Nephron (organoid): ENCODE data around the gene CISH.
A peak's percentile ranks its signal among the peaks of the same experiment; 100 is the strongest.

Source experiments
- H3K27ac Mint-ChIP-seq, 3 experiments: 2 replicates each; pipeline ENCODE4 v1.8.0; 2020; ENCODE audit warnings: mixed read lengths in 3 of 3, mild to moderate bottlenecking in 2 of 3, moderate library complexity in 1 of 3
- H3K27me3 Mint-ChIP-seq: 2 replicates; pipeline ENCODE4 v1.8.0; 2021; ENCODE audit warnings: low read depth, mild to moderate bottlenecking, moderate library complexity, mixed read lengths
- H3K36me3 Mint-ChIP-seq: 2 replicates; pipeline ENCODE4 v1.8.0; 2020; ENCODE audit warnings: low read depth, mixed read lengths
- H3K4me1 Mint-ChIP-seq: 2 replicates; pipeline ENCODE4 v1.8.0; 2020; ENCODE audit warnings: mixed read lengths
- H3K4me3 Mint-ChIP-seq, 3 experiments: 2 replicates each; pipeline ENCODE4 v1.8.0; 2020; ENCODE audit warnings: mild to moderate bottlenecking in 3 of 3, mixed read lengths in 3 of 3, moderate library complexity in 2 of 3
- H3K9me3 Mint-ChIP-seq: 2 replicates; pipeline ENCODE4 v1.8.0; 2020; ENCODE audit warnings: mixed read lengths
- CTCF ChIP-seq, 3 experiments: fragments of 200-600 bp; sonication (generic); IDR thresholded peaks; one replicate each; pipeline ENCODE4 v1.5.0; 2021; ENCODE audit warnings: antibody characterized with exemption in 3 of 3; ENCODE audit not compliant: unreplicated experiment in 3 of 3

The CISH gene

DNA sequence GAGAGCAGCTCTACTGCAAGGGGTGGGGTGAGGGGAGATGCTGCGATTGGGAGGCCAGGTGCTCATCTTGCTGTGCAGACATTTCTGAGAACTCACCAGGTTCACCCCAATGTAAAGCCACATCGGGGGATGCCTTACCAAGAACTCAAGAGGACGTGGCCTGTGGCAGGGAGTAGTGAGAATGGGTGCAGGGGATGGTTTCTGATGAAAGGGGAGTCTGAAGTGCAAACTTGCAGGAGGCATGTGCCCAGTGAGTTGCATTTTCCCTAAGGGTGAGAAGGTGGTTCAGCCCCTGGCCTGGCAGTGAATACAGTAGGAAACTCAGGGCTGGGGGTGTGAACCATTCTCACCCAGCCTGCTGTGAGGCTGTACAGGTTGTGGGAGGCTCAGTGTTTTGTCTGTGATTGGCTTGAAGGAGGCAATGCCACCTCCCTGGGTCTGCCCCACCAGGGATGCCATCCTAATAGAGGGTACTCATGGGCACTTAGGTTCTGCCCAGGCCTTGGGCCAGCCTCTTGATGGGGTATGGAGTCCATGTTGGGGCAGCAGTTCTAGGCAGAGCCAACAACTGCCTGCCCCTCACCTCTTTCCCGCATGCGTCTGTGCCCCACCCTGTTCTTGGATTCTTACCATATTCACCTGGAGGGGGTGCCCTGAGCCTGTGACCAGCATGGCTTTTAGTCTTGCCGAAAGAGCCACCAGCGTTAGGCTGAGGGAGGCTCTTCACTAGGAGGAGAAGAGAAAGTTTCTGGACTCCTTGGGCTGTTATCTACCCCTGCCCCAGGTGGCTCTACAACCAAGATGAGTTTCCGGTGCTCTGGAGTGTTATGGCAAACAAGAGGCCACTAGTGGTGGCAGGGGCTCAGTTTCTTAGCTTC lies 37.8 kb downstream of the CISH start:
- Mint-ChIP-seq H3K4me1 (peaks cover 8% of the 10 kb centered on the region), H3K4me3 (no peak overlapping the region), H3K27ac (no peak overlapping the region), H3K27me3 (no peaks in the 10 kb centered on the region), H3K36me3 (no peaks in the 10 kb centered on the region), H3K9me3 (no peaks in the 10 kb centered on the region)
- TF ChIP-seq CTCF (IDR thresholded peaks at IDR 0.05; ENCODE audit: unreplicated experiment in 3 of 3) = no peak

- Mint-ChIP-seq H3K4me1 (peaks cover 11% of the 10 kb centered on the region), H3K27me3 (no peaks in the 10 kb centered on the region), H3K9me3 (no peaks in the 10 kb centered on the region), H3K4me3 (peak overlapping the region in 2 of 3 experiments; percentile 85), H3K36me3 (no peaks in the 10 kb centered on the region), H3K27ac (no peak overlapping the region)
- TF ChIP-seq CTCF (IDR thresholded peaks at IDR 0.05; ENCODE audit: unreplicated experiment in 3 of 3) = no peak
Measured at GRCh38 chr3:50572801-50573371, 38.7 kb downstream of the CISH start.

DNA sequence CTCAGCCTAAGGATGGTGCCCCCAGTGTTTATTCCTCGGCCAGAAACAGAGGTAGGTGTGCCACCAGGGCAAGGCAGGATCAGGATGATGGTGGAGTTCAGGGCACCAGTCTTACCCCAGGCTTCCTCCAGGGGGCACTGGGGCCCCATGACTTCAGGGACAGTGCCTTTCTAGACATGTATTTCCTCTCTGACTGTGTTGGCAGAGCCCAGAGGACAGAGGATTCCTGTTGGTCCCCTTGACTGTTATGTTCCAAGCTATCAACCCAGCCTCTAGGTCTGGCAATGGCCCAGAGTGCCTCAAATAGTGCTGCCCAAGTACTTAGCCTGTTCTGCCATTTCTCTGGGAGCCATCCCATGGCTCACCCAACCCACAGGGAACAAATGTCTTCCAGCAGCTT lies 39.4 kb downstream of the CISH start:
- H3K27ac Mint-ChIP-seq = peak overlapping the region; percentile 67 to 92 (median 72)
- H3K27me3 Mint-ChIP-seq = no peaks in the 10 kb centered on the region
- TF ChIP-seq CTCF (IDR thresholded peaks at IDR 0.05; ENCODE audit: unreplicated experiment in 3 of 3) = peak; percentile 85 to 87 (median 86)
- H3K4me1 Mint-ChIP-seq = peaks cover 15% of the 10 kb centered on the region
- H3K36me3 Mint-ChIP-seq = no peaks in the 10 kb centered on the region
- H3K4me3 Mint-ChIP-seq = peak overlapping the region; percentile 71 to 85 (median 85)
- H3K9me3 Mint-ChIP-seq = no peaks in the 10 kb centered on the region

DNA sequence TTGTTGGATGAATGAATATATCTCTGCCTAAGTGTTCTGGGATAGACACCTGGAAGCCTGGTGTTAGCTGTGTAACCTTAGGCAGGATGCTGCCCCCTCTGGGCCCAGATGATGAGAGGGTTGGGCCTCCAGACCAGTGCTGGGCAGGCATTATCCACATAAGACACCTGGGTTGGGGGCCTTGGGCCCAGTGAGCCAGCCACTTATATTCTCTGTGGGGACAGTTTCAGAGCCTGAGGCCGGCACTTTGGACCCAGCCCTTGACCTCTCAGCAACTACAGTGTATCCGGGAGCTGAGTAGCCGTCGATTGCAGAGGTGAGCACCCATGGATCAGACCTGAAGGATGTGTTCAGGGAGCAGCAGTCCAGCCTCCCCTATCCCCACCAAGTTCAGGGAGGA lies 40.1 kb downstream of the CISH start:
- Mint-ChIP-seq H3K27me3 (no peaks in the 10 kb centered on the region), H3K27ac (no peak overlapping the region), H3K9me3 (no peaks in the 10 kb centered on the region), H3K4me1 (peaks cover 17% of the 10 kb centered on the region), H3K4me3 (peak overlapping the region; percentile 97 to 99 (median 99)), H3K36me3 (no peaks in the 10 kb centered on the region)
- TF ChIP-seq CTCF (IDR thresholded peaks at IDR 0.05; ENCODE audit: unreplicated experiment in 3 of 3) = no peak

GRCh38 chr3:50570508-50571279 lies 40.9 kb downstream of the CISH start:
- Mint-ChIP-seq H3K4me3 (peak overlapping the region; percentile 97 to 99 (median 99)), H3K9me3 (no peaks in the 10 kb centered on the region), H3K4me1 (peaks cover 20% of the 10 kb centered on the region), H3K36me3 (no peaks in the 10 kb centered on the region), H3K27me3 (no peaks in the 10 kb centered on the region), H3K27ac (peak overlapping the region; percentile 74 to 99 (median 96))
- TF ChIP-seq CTCF (IDR thresholded peaks at IDR 0.05; ENCODE audit: unreplicated experiment in 3 of 3) = no peak
